CD14-positive monocyte (primary cell): ENCODE results near the gene RNF217. TPM values are rescaled to one million over a fixed set of nuclear protein-coding genes. Genes with fewer than 3 reads are reported as not detected.
A peak's percentile ranks its signal among the peaks of the same experiment; 100 is the strongest.
"Not testable (repeated sequence)": the region's sequence is repeated elsewhere in the genome, so short reads cannot be mapped to it uniquely, and the experiment has no call there.

Experiments
- DNase-seq, 3 donors: peaks; one replicate each; pipeline ENCODE4 v3.0.0-alpha.2; 2011 to 2022
- H2AFZ ChIP-seq: 2 replicates; pipeline ENCODE4 v1.6.0; 2012; ENCODE audit warnings: mild to moderate bottlenecking, low read depth, low read length, inconsistent platforms; ENCODE audit not compliant: insufficient read depth, poor library complexity, severe bottlenecking
- H3K27ac ChIP-seq, 2 donors: 1 replicate in 1 of 2; 2 replicates in 1 of 2; pipeline ENCODE4 v1.5.1; 2012 to 2013; ENCODE audit warnings: low read length in 2 of 2, control low read depth in 1 of 2, inconsistent platforms in 1 of 2, low read depth in 1 of 2, mild to moderate bottlenecking in 1 of 2
- H3K27me3 ChIP-seq, 2 donors: one replicate each; pipeline versions ENCODE4 v1.6.0 to v1.6.1; 2011 to 2013; ENCODE audit warnings: low read length in 2 of 2; ENCODE audit not compliant: control insufficient read depth in 2 of 2, insufficient read depth in 2 of 2
- H3K36me3 ChIP-seq, 2 donors: replicated peaks in 1 of 2; 1 replicate in 1 of 2; 2 replicates in 1 of 2; pipeline versions ENCODE4 v1.5.1 to v1.6.1; 2012 to 2013; ENCODE audit warnings: low read length in 2 of 2, control low read depth in 1 of 2, inconsistent platforms in 1 of 2, mild to moderate bottlenecking in 1 of 2; ENCODE audit not compliant: insufficient read depth in 2 of 2, control insufficient read depth in 1 of 2
- H3K4me1 ChIP-seq, 2 donors: 1 replicate in 1 of 2; 2 replicates in 1 of 2; pipeline versions ENCODE4 v1.5.1 to v1.6.1; 2012 to 2013; ENCODE audit warnings: low read length in 2 of 2, control low read depth in 1 of 2, inconsistent platforms in 1 of 2, mild to moderate bottlenecking in 1 of 2, moderate library complexity in 1 of 2; ENCODE audit not compliant: insufficient read depth in 2 of 2, control insufficient read depth in 1 of 2
- H3K4me2 ChIP-seq: replicated peaks from 2 replicates; pipeline ENCODE3; 2012; ENCODE audit warnings: low read length, moderate library complexity, mild to moderate bottlenecking; ENCODE audit not compliant: poor library complexity, severe bottlenecking; ENCODE audit errors: extremely low read depth
- H3K4me3 ChIP-seq, 3 experiments: fragments of 200-600 bp in 1 of 3; sonication (generic) in 1 of 3; replicated peaks in 1 of 3; 1 replicate in 2 of 3; 2 replicates in 1 of 3; pipeline ENCODE4 v1.5.1; 2011 to 2013; ENCODE audit warnings: low read length in 3 of 3, mild to moderate bottlenecking in 3 of 3, control low read depth in 2 of 3, low read depth in 2 of 3, inconsistent platforms in 1 of 3, moderate library complexity in 1 of 3
- H3K79me2 ChIP-seq: 2 replicates; pipeline ENCODE4 v1.6.0; 2012; ENCODE audit warnings: mild to moderate bottlenecking, control low read depth, inconsistent platforms, low read length, moderate library complexity; ENCODE audit not compliant: insufficient read depth
- H3K9ac ChIP-seq: 2 replicates; pipeline ENCODE4 v1.6.0; 2017; ENCODE audit warnings: low read length, mild to moderate bottlenecking; ENCODE audit not compliant: insufficient read depth, poor library complexity, severe bottlenecking
- H3K9me3 ChIP-seq, 2 donors: replicated peaks in 1 of 2; 1 replicate in 1 of 2; 2 replicates in 1 of 2; pipeline versions ENCODE4 v1.5.1 to v1.6.1; 2012 to 2013; ENCODE audit warnings: low read length in 2 of 2, control low read depth in 1 of 2; ENCODE audit not compliant: control insufficient read depth in 1 of 2, insufficient read depth in 1 of 2
- H4K20me1 ChIP-seq: 2 replicates; pipeline ENCODE4 v1.6.0; 2012; ENCODE audit warnings: mild to moderate bottlenecking, low read length, control low read depth, moderate library complexity; ENCODE audit not compliant: insufficient read depth
- H3K27ac Mint-ChIP-seq, 7 donors: one replicate each; pipeline ENCODE4 v1.8.0; 2020; ENCODE audit warnings: mild to moderate bottlenecking in 7 of 7, mixed read lengths in 7 of 7, moderate library complexity in 6 of 7, inconsistent platforms in 2 of 7
- H3K27me3 Mint-ChIP-seq, 3 donors: one replicate each; pipeline ENCODE4 v1.8.0; 2021 to 2022; ENCODE audit warnings: low read depth in 3 of 3, mild to moderate bottlenecking in 3 of 3, mixed read lengths in 3 of 3, moderate library complexity in 3 of 3, inconsistent platforms in 1 of 3
- H3K36me3 Mint-ChIP-seq, 2 donors: one replicate each; pipeline ENCODE4 v1.8.0; 2020; ENCODE audit warnings: mixed read lengths in 2 of 2, inconsistent platforms in 1 of 2, mild to moderate bottlenecking in 1 of 2
- H3K4me1 Mint-ChIP-seq: one replicate; pipeline ENCODE4 v1.8.0; 2020; ENCODE audit warnings: mild to moderate bottlenecking, mixed read lengths
- H3K4me3 Mint-ChIP-seq, 2 donors: one replicate each; pipeline ENCODE4 v1.8.0; 2020; ENCODE audit warnings: mild to moderate bottlenecking in 2 of 2, mixed read lengths in 2 of 2, moderate library complexity in 1 of 2
- H3K9me3 Mint-ChIP-seq, 7 donors: one replicate each; pipeline ENCODE4 v1.8.0; 2020 to 2022; ENCODE audit warnings: mixed read lengths in 7 of 7, mild to moderate bottlenecking in 6 of 7, moderate library complexity in 6 of 7, inconsistent platforms in 2 of 7
- CTCF ChIP-seq: fragments of 200-600 bp; IDR thresholded peaks from one replicate; pipeline ENCODE4 v1.8.0; 2022; ENCODE audit warnings: antibody characterized with exemption, mild to moderate bottlenecking
- WGBS: methylation state at CpG from one replicate; pipeline ENCODE4 v1.1.5; 2013; ENCODE audit warnings: missing lambda C conversion rate; ENCODE audit not compliant: insufficient coverage; 5-methylcytosine and 5-hydroxymethylcytosine counted together
- intact Hi-C, 2 donors: fragments of 100-400 bp; cut with micrococcal nuclease; formaldehyde crosslinking; loops; one replicate each; pipeline versions ENCODE4 v1.15.0 to v1.15.1; 2023
- polyA plus RNA-seq, 3 donors: library from polyadenylated mRNA; depleted of rRNA in 1 of 3; unstranded in 2 of 3; stranded (reverse) in 1 of 3; fragments of 300-500 nt in 2 of 3; fragments of >200 nt in 1 of 3; fragmentation: Illumina TruSeq in 2 of 3; gene quantifications; 1 replicate in 2 of 3; 2 replicates in 1 of 3; pipeline ENCODE4 v1.2.3, GENCODE V29; 2012 to 2021

The RNF217 gene
- polyA plus RNA-seq, 3 donors, result 2.2 to 11.6 (median 3.3) TPM

- peaks cover 0 to 2% (median 0%) of the 10 kb centered on the region in 3 donors for H3K27me3 Mint-ChIP-seq
- no peaks in the 10 kb centered on the region for H4K20me1 ChIP-seq
- no peak overlapping the region for H3K4me2 ChIP-seq
- peaks cover 10% of the 10 kb centered on the region in 2 donors for H3K9me3 ChIP-seq
- H3K4me1 Mint-ChIP-seq, result peaks cover 3% of the 10 kb centered on the region
- no peak overlapping the region for H3K9ac ChIP-seq
- no peak overlapping the region for H3K27ac Mint-ChIP-seq
- H3K27ac ChIP-seq, result no peak overlapping the region
- no peaks in the 10 kb centered on the region for H3K27me3 ChIP-seq
- H2AFZ ChIP-seq, result no peak overlapping the region
- no peaks in the 10 kb centered on the region for H3K79me2 ChIP-seq
- H3K36me3 ChIP-seq, result no peaks in the 10 kb centered on the region
- no peak for DNase-seq
- TF ChIP-seq CTCF, result no peak
- H3K4me3 Mint-ChIP-seq, result no peak overlapping the region
- no peak overlapping the region for H3K4me3 ChIP-seq
- peaks cover 4% of the 10 kb centered on the region in 2 donors for H3K36me3 Mint-ChIP-seq
- peaks cover 13 to 37% (median 22%) of the 10 kb centered on the region in 7 donors for H3K9me3 Mint-ChIP-seq
- no CpG with 5 or more reads among the region's 1 CpG for WGBS
- no peaks in the 10 kb centered on the region for H3K4me1 ChIP-seq
- intact Hi-C loops, result no loop called here
Observed at GRCh38 chr6:124917769-124918168, 44.5 kb upstream of the RNF217 start.

GRCh38 chr6:124919703-124920102 is 42.5 kb upstream of the RNF217 start:
- H3K4me2 ChIP-seq, H3K36me3 Mint-ChIP-seq, H3K27ac ChIP-seq, H3K4me3 Mint-ChIP-seq, H3K9ac ChIP-seq, DNase-seq, H3K4me3 ChIP-seq, H3K27me3 Mint-ChIP-seq, H2AFZ ChIP-seq, H3K4me1 ChIP-seq, intact Hi-C loops, H3K4me1 Mint-ChIP-seq, H3K79me2 ChIP-seq, H4K20me1 ChIP-seq, H3K27me3 ChIP-seq, H3K36me3 ChIP-seq: not testable (repeated sequence)
- H3K9me3 ChIP-seq, result peaks cover 10% of the 10 kb centered on the region in 2 donors
- Mint-ChIP-seq H3K27ac (peak overlapping the region in 1 of 7 donors; percentile 73), H3K9me3 (peaks cover 13 to 34% (median 21%) of the 10 kb centered on the region in 7 donors)
- WGBS, result 94% methylated on average over 2 of the region's 2 CpGs
